Neural cell (in vitro differentiated cells): ENCODE measurements around the gene KCNT1. TPM values are rescaled to one million over a fixed set of nuclear protein-coding genes. Genes with fewer than 3 reads are reported as not detected.
"Not testable (repeated sequence)": the region's sequence is repeated elsewhere in the genome, so short reads cannot be mapped to it uniquely, and the experiment has no call there.

ENCODE experiments used
- H2AFZ ChIP-seq: fragments of 200-600, 300-800 bp; sonication (generic), shearing (Covaris generic); 2 replicates; pipeline ENCODE4 v1.6.0; 2014; ENCODE audit warnings: low read depth, mild to moderate bottlenecking, antibody characterized with exemption, low read length, moderate library complexity
- H3F3A ChIP-seq: fragments of 200-600 bp; shearing (Covaris generic); 2 replicates; pipeline ENCODE4 v1.6.1; 2016; ENCODE audit warnings: mild to moderate bottlenecking, moderate library complexity, mixed read lengths, antibody characterized with exemption, low read length; ENCODE audit not compliant: insufficient read depth, poor library complexity, severe bottlenecking
- H3K27ac ChIP-seq: fragments of 200-600, 300-800 bp; sonication (generic), shearing (Covaris generic); 2 replicates; pipeline ENCODE4 v1.5.1; 2014; ENCODE audit warnings: mild to moderate bottlenecking, low read length, moderate library complexity
- H3K27me3 ChIP-seq: fragments of 300-800, 200-600 bp; sonication (generic), shearing (Covaris generic); 2 replicates; pipeline ENCODE4 v1.6.0; 2014; ENCODE audit warnings: mild to moderate bottlenecking, low read depth, low read length, moderate library complexity; ENCODE audit not compliant: insufficient read depth
- H3K36me3 ChIP-seq: fragments of 300-800, 200-600 bp; sonication (generic), shearing (Covaris generic); 2 replicates; pipeline ENCODE4 v1.5.1; 2014; ENCODE audit warnings: mild to moderate bottlenecking, antibody characterized with exemption, low read length, moderate library complexity; ENCODE audit not compliant: insufficient read depth
- H3K4me2 ChIP-seq: fragments of 300-800, 200-600 bp; sonication (generic), shearing (Covaris generic); 2 replicates; pipeline ENCODE4 v1.6.0; 2014; ENCODE audit warnings: mild to moderate bottlenecking, low read length
- H3K4me3 ChIP-seq: fragments of 300-800, 200-600 bp; sonication (generic), shearing (Covaris generic); 2 replicates; pipeline ENCODE4 v1.5.1; 2014; ENCODE audit warnings: mild to moderate bottlenecking, low read length, moderate library complexity
- H3K79me2 ChIP-seq: fragments of 200-600 bp; shearing (Covaris generic); replicated peaks from 2 replicates; pipeline ENCODE4 v1.6.0; 2014; ENCODE audit warnings: mild to moderate bottlenecking, low read length, moderate library complexity; ENCODE audit not compliant: insufficient read depth
- H3K9ac ChIP-seq: fragments of 300-800, 200-600 bp; sonication (generic), shearing (Covaris generic); 2 replicates; pipeline ENCODE4 v1.6.1; 2016; ENCODE audit warnings: mild to moderate bottlenecking, low read length, mixed read lengths
- H3K9me2 ChIP-seq: fragments of 200-600 bp; shearing (Covaris generic); 2 replicates; pipeline ENCODE4 v1.6.1; 2016; ENCODE audit warnings: mild to moderate bottlenecking, low read length, mixed read lengths; ENCODE audit not compliant: insufficient read depth
- H3K9me3 ChIP-seq: fragments of 200-600, 300-800 bp; sonication (generic), shearing (Covaris generic); 2 replicates; pipeline ENCODE4 v1.6.1; 2016; ENCODE audit warnings: mild to moderate bottlenecking, mixed run types, low read length, moderate library complexity, mixed read lengths
- H4K20me1 ChIP-seq: fragments of 200-600 bp; shearing (Covaris generic); 2 replicates; pipeline ENCODE4 v1.6.1; 2016; ENCODE audit warnings: mild to moderate bottlenecking, mixed run types; ENCODE audit not compliant: insufficient read depth
- CTCF ChIP-seq: fragments of 450-650 bp; IDR thresholded peaks from 2 replicates; pipeline ENCODE4 v1.5.1; 2014; ENCODE audit warnings: antibody characterized with exemption, mild to moderate bottlenecking, moderate library complexity; ENCODE audit not compliant: poor library complexity, severe bottlenecking
- EP300 ChIP-seq: fragments of 450-650 bp; conservative IDR thresholded peaks from 2 replicates; pipeline ENCODE4 v1.6.1; 2014; ENCODE audit warnings: antibody characterized with exemption, mild to moderate bottlenecking, moderate library complexity; ENCODE audit not compliant: poor library complexity, severe bottlenecking
- EZH2 ChIP-seq: fragments of 200-600, 300-800 bp; shearing (Covaris generic), sonication (generic); IDR thresholded peaks from 2 replicates; pipeline ENCODE4 v1.6.1; 2014; ENCODE audit warnings: antibody characterized with exemption, low read length, borderline replicate concordance, mild to moderate bottlenecking; ENCODE audit not compliant: insufficient read depth, poor library complexity, severe bottlenecking
- MXI1 ChIP-seq: fragments of 450-650 bp; conservative IDR thresholded peaks from 2 replicates; pipeline ENCODE4 v1.6.1; 2014; ENCODE audit warnings: antibody characterized with exemption, mild to moderate bottlenecking; ENCODE audit not compliant: poor library complexity, severe bottlenecking
- POLR2AphosphoS5 ChIP-seq: IDR thresholded peaks from 2 replicates; pipeline ENCODE4 v1.6.1; 2012
- RAD21 ChIP-seq: fragments of 450-650 bp; conservative IDR thresholded peaks from 2 replicates; pipeline ENCODE4 v1.6.1; 2014; ENCODE audit warnings: antibody characterized with exemption, mild to moderate bottlenecking, moderate library complexity
- REST ChIP-seq: IDR thresholded peaks from 2 replicates; pipeline ENCODE4 v1.6.1; 2012; ENCODE audit warnings: borderline replicate concordance
- SMC3 ChIP-seq: fragments of 450-650 bp; conservative IDR thresholded peaks from 2 replicates; pipeline ENCODE4 v1.6.1; 2014; ENCODE audit warnings: antibody characterized with exemption, mild to moderate bottlenecking, moderate library complexity; ENCODE audit not compliant: poor library complexity
- TAF1 ChIP-seq: IDR thresholded peaks from 2 replicates; pipeline ENCODE4 v1.6.1; 2012; ENCODE audit warnings: low read depth
- polyA plus RNA-seq: library from polyadenylated mRNA; depleted of rRNA; stranded (reverse); fragments of >200 nt; gene quantifications from 2 replicates; pipeline ENCODE4 v1.2.3, GENCODE V29; 2014

KCNT1 gene
- polyA plus RNA-seq, 1 donor from 2014 or later: 0.67 TPM

- no peak for TF ChIP-seq EP300
- no peak for TF ChIP-seq TAF1
- no peak for TF ChIP-seq REST
- TF ChIP-seq MXI1: no peak
- TF ChIP-seq EZH2: no peak
- TF ChIP-seq SMC3: no peak
- TF ChIP-seq RAD21: no peak
- TF ChIP-seq CTCF: no peak
- no peak for TF ChIP-seq POLR2AphosphoS5
- Histone ChIP-seq H3K36me3 (no peaks in the 10 kb centered on the region), H3K27me3 (no peaks in the 10 kb centered on the region)
These were observed 31.0 kb upstream of the KCNT1 start for GRCh38 chr9:135670721-135671590.

GRCh38 chr9:135671591-135672041 is 30.4 kb upstream of the KCNT1 start:
- Histone ChIP-seq H3K4me3 (no peak overlapping the region), H3K4me2 (no peak overlapping the region)

More at GRCh38 chr9:135670721-135671590, 31.0 kb upstream of the KCNT1 start:
- no peaks in the 10 kb centered on the region for H3K9me3 ChIP-seq
- H3K4me3 ChIP-seq: no peak overlapping the region
- no peaks in the 10 kb centered on the region for H3K9me2 ChIP-seq
- H3K4me2 ChIP-seq: no peak overlapping the region
- no peak overlapping the region for H3K27ac ChIP-seq
- no peak overlapping the region for H3K9ac ChIP-seq
- H3F3A ChIP-seq: no peaks in the 10 kb centered on the region
- no peak overlapping the region for H2AFZ ChIP-seq
- no peaks in the 10 kb centered on the region for H3K79me2 ChIP-seq
- no peaks in the 10 kb centered on the region for H4K20me1 ChIP-seq

GRCh38 chr9:135672786-135673185 is 29.2 kb upstream of the KCNT1 start:
- H3K4me3 ChIP-seq, H3K79me2 ChIP-seq, H2AFZ ChIP-seq, H3K36me3 ChIP-seq, H3K27me3 ChIP-seq, H3K9me2 ChIP-seq, H3F3A ChIP-seq, H3K9me3 ChIP-seq, H3K9ac ChIP-seq, H3K4me2 ChIP-seq, H3K27ac ChIP-seq, H4K20me1 ChIP-seq: not testable (repeated sequence)

More at GRCh38 chr9:135671591-135672041, 30.4 kb upstream of the KCNT1 start:
- no peaks in the 10 kb centered on the region for H3K27me3 ChIP-seq
- no peaks in the 10 kb centered on the region for H3K9me2 ChIP-seq
- H3K79me2 ChIP-seq: no peaks in the 10 kb centered on the region
- no peaks in the 10 kb centered on the region for H3K9me3 ChIP-seq
- TF ChIP-seq SMC3 (no peak), EP300 (no peak), POLR2AphosphoS5 (no peak)
- H3K36me3 ChIP-seq: no peaks in the 10 kb centered on the region
- no peaks in the 10 kb centered on the region for H3F3A ChIP-seq
- H4K20me1 ChIP-seq: no peaks in the 10 kb centered on the region
- no peak overlapping the region for H3K9ac ChIP-seq
- H2AFZ ChIP-seq: no peak overlapping the region
- H3K27ac ChIP-seq: no peak overlapping the region
